HepG2 (cell line): ENCODE data around the gene PPFIA3. TPM values are rescaled to one million over a fixed set of nuclear protein-coding genes. Genes with fewer than 3 reads are reported as not detected.

ENCODE experiments used
- ATAC-seq: fragments of 200-7000 bp; cut with Tn5 transposase; 3 replicates; pipeline ENCODE4 v1.9.1; 2020; ENCODE audit warnings: mild to moderate bottlenecking, moderate library complexity
- BruUV-seq: library from RNA; stranded (reverse); fragments of 400-500 nt; replicated peaks from 2 replicates; lab custom pipeline; 2021; lab: Mats Ljungman, UMichigan
- CTCF ChIA-PET: fragments of 300-600 bp; formaldehyde crosslinking; extraction: SDS; loops from one replicate; lab custom pipeline; 2021; ENCODE audit warnings: low total read pairs, inconsistent platforms, low intra/inter-chr PET ratio; lab: Yijun Ruan, JAX
- POLR2A ChIA-PET: fragments of 350-600 bp; sonication (Branson Sonifier 250); formaldehyde crosslinking; loops from one replicate; lab custom pipeline; 2020; ENCODE audit warnings: antibody characterized with exemption, inconsistent platforms; lab: Yijun Ruan, JAX
- DNase-seq: peaks from one replicate; pipeline ENCODE4 v3.0.0-alpha.2; 2015; ENCODE audit warnings: low spot score
- FAIRE-seq: peaks from 3 replicates; lab custom pipeline; 2011; peaks lifted over from hg19 to GRCh38; lab: Jason Lieb, UNC
- H2AFZ ChIP-seq: one replicate; pipeline ENCODE4 v1.6.1; 2011; ENCODE audit warnings: low read length, inconsistent platforms
- H3K27ac ChIP-seq: fragments of 300-600 bp; 3 replicates; pipeline ENCODE4 v1.8.0; 2011; ENCODE audit warnings: mixed run types, mild to moderate bottlenecking, mixed read lengths, low read length, inconsistent platforms; ENCODE audit not compliant: insufficient read depth; ENCODE audit errors: extremely low read length
- H3K27me3 ChIP-seq, 2 experiments: fragments of 200-600 bp in 1 of 2; 2 replicates in 1 of 2; 3 replicates in 1 of 2; pipeline versions ENCODE4 v1.6.0 to v1.8.0; 2011; ENCODE audit warnings: low read length in 2 of 2, mild to moderate bottlenecking in 2 of 2, moderate library complexity in 2 of 2, inconsistent platforms in 1 of 2; ENCODE audit not compliant: insufficient read depth in 2 of 2, control insufficient read depth in 1 of 2
- H3K36me3 ChIP-seq, 2 experiments: fragments of 200-600 bp in 1 of 2; replicated peaks in 1 of 2; 2 replicates in 1 of 2; 3 replicates in 1 of 2; pipeline versions ENCODE4 v1.5.1 to v1.8.0; 2011; ENCODE audit warnings: low read length in 2 of 2, inconsistent platforms in 1 of 2; ENCODE audit not compliant: insufficient read depth in 2 of 2, control insufficient read depth in 1 of 2
- H3K4me1 ChIP-seq: 2 replicates; pipeline ENCODE4 v1.5.1; 2012; ENCODE audit warnings: low read length, inconsistent platforms; ENCODE audit not compliant: insufficient read depth
- H3K4me2 ChIP-seq: 2 replicates; pipeline ENCODE4 v1.6.0; 2011; ENCODE audit warnings: low read depth, low read length, inconsistent platforms
- H3K4me3 ChIP-seq, 3 experiments: fragments of 200-600 bp in 1 of 3; sonication (generic), shearing (Covaris generic) in 1 of 3; replicated peaks in 1 of 3; 2 replicates each; pipeline ENCODE4 v1.5.1; 2011 to 2016; ENCODE audit warnings: low read length in 3 of 3, inconsistent platforms in 2 of 3, low read depth in 2 of 3, mild to moderate bottlenecking in 2 of 3, control low read depth in 1 of 3, mixed read lengths in 1 of 3; ENCODE audit not compliant: insufficient read depth in 1 of 3
- H3K79me2 ChIP-seq: one replicate; pipeline ENCODE4 v1.6.1; 2011; ENCODE audit warnings: low read length, inconsistent platforms; ENCODE audit not compliant: insufficient read depth
- H3K9ac ChIP-seq: 2 replicates; pipeline ENCODE4 v1.6.0; 2011; ENCODE audit warnings: mild to moderate bottlenecking, low read depth, low read length, inconsistent platforms; ENCODE audit not compliant: insufficient read depth
- H3K9me3 ChIP-seq: 2 replicates; pipeline ENCODE4 v1.5.1; 2012; ENCODE audit warnings: mild to moderate bottlenecking, low read length
- H4K20me1 ChIP-seq: 2 replicates; pipeline ENCODE4 v1.6.0; 2011; ENCODE audit warnings: inconsistent platforms, mild to moderate bottlenecking, low read length, moderate library complexity; ENCODE audit not compliant: insufficient read depth
- CREB1 ChIP-seq, 2 experiments: fragments of 450-650 bp in 1 of 2; IDR thresholded peaks; 2 replicates each; pipeline ENCODE4 v1.6.1; 2016 to 2017; ENCODE audit warnings: control low read depth in 1 of 2, mild to moderate bottlenecking in 1 of 2, missing compliant biosample characterization in 1 of 2, missing genetic modification characterization in 1 of 2
- MIXL1 ChIP-seq: IDR thresholded peaks from 2 replicates; pipeline ENCODE4 v1.6.1; 2016
- WGBS: methylation state at CpG from one replicate; pipeline ENCODE4 v1.1.6; 2017; ENCODE audit warnings: low lambda C conversion rate; 5-methylcytosine and 5-hydroxymethylcytosine counted together
- in situ Hi-C: cut with HindIII; loops from 2 replicates; pipeline ENCODE4 v1.10.0; 2017; ENCODE audit warnings: low pct_unique_long_range_greater_than_20kb; ENCODE audit not compliant: extremely low pct_ligation_motif_present
- intact Hi-C: fragments of 100-400 bp; cut with micrococcal nuclease; formaldehyde crosslinking; loops from one replicate; pipeline ENCODE4 v1.10.0; 2022; ENCODE audit not compliant: unreplicated experiment
- polyA plus RNA-seq, 8 experiments: library from polyadenylated mRNA; depleted of rRNA in 3 of 8; stranded (reverse) in 7 of 8; unstranded in 1 of 8; fragments of >200 nt; fragmentation: Illumina TruSeq in 4 of 8; extraction: Trizol in 4 of 8; gene quantifications; 2 replicates each; pipeline versions ENCODE4 v1.2.1 to v1.2.3, GENCODE V29; 2011 to 2016; ENCODE audit warnings: low read depth in 4 of 8, missing spikeins in 1 of 8, mixed read lengths in 1 of 8; ENCODE audit not compliant: insufficient read depth in 1 of 8
- total RNA-seq, 5 experiments: library from RNA; depleted of rRNA; stranded (reverse); fragments of >200 nt; fragmentation: Illumina TruSeq; extraction: Trizol; gene quantifications; 2 replicates each; pipeline ENCODE4 v1.2.3, GENCODE V29; 2016; ENCODE audit warnings: low read depth in 1 of 5
- TF ChIP-seq, protein P1 (sequence below): IDR thresholded peaks from 2 replicates; pipeline ENCODE4 v1.6.1; 2012; ENCODE audit warnings: low read length, improper control_type of control experiment

PPFIA3 gene
- total and polyA plus RNA-seq, 2 of the 13 experiments (the other 11 are each of a cell fraction or from before 2014, with no cell fraction given) = 6.7 to 8.6 TPM

DNA sequence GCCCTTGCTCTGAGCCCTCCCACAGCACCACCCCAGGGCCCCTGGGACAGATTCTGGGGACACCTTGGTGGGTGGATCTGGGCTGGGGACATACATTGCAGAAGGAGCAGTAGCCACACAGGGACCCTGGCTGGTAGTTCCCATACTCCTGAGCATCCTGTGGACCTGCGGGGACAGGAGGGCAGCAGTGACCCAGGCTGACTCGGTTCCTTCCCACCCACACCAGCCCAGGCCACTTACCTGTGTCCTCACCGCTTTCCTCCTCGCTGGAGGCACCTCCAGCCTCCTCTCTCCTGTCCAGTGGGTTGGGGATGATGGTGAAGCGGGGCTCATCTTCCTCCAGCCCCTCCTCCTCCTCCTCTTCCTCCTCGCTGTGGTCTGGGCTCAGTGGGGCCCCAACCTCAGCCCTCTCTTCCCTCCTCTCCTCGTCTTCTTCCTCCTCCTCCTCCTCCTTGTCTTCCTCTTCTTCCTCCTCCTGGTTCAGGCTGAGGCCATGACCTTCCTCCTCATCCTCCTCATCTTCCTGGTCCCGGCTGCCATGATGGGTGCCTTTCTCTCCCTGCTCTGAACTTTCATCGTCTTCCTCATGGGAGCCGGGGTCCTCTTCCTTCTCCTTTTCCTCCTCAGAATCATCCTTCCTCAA lies 33.9 kb downstream of the PPFIA3 start (continued):
- TF ChIP-seq, protein P1, sequence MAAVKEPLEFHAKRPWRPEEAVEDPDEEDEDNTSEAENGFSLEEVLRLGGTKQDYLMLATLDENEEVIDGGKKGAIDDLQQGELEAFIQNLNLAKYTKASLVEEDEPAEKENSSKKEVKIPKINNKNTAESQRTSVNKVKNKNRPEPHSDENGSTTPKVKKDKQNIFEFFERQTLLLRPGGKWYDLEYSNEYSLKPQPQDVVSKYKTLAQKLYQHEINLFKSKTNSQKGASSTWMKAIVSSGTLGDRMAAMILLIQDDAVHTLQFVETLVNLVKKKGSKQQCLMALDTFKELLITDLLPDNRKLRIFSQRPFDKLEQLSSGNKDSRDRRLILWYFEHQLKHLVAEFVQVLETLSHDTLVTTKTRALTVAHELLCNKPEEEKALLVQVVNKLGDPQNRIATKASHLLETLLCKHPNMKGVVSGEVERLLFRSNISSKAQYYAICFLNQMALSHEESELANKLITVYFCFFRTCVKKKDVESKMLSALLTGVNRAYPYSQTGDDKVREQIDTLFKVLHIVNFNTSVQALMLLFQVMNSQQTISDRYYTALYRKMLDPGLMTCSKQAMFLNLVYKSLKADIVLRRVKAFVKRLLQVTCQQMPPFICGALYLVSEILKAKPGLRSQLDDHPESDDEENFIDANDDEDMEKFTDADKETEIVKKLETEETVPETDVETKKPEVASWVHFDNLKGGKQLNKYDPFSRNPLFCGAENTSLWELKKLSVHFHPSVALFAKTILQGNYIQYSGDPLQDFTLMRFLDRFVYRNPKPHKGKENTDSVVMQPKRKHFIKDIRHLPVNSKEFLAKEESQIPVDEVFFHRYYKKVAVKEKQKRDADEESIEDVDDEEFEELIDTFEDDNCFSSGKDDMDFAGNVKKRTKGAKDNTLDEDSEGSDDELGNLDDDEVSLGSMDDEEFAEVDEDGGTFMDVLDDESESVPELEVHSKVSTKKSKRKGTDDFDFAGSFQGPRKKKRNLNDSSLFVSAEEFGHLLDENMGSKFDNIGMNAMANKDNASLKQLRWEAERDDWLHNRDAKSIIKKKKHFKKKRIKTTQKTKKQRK = no peak
- TF ChIP-seq, all 625 proteins: peak for 0

DNA sequence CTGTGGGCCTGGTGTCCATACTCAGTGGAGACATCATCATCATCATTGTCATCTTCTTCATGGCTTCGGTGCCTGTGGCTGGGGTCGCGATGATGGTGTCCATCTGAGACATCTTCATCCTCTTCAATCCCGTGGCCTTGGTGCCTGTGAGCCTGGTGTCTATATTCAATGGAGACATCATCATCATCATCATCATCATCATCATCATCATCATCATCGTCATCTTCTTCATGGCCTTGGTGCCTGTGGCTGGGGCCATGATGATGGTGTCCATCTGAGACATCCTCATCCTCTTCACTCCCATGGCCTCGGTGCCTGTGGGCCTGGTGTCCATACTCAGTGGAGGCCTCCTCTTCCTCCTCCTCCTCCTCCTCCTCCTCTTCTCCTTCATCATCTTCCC lies 34.9 kb downstream of the PPFIA3 start:
- ATAC-seq (no peak), FAIRE-seq (no peak), DNase-seq (no peak)
- in situ Hi-C loops = loop anchor here (5.0 kb wide), 1 partner anchor 37 kb away; the partner anchor contains the start of genes C19orf73 and PPFIA3
- Histone ChIP-seq H3K36me3 (no peaks in the 10 kb centered on the region), H3K4me3 (peak overlapping the region in 1 of 3 experiments; percentile 64; a peak in 1 of 6 replicates), H3K9me3 (no peaks in the 10 kb centered on the region), H3K79me2 (no peaks in the 10 kb centered on the region), H3K9ac (no peak overlapping the region), H2AFZ (no peak overlapping the region), H3K27me3 (no peaks in the 10 kb centered on the region; a peak in 2 of 5 replicates), H3K4me1 (peaks cover 59% of the 10 kb centered on the region), H3K27ac (no peak overlapping the region), H4K20me1 (no peaks in the 10 kb centered on the region), H3K4me2 (peak overlapping the region; percentile 59)
- TF ChIP-seq MIXL1 (CRISPR knock-in tag) = no peak
- peak; percentile 90 for TF ChIP-seq CREB1 (IDR thresholded peaks at IDR 0.05)
- TF ChIP-seq CREB1 (CRISPR knock-in tag; IDR thresholded peaks at IDR 0.05) = no peak
- intact Hi-C loops = loop anchor here (10.0 kb wide), 1 partner anchor 51 kb away; no protein-coding TSS in a partner anchor
- BruUV-seq = no TSS peak
- ChIA-PET CTCF (no interaction called here), POLR2A (interaction anchor here (0.7 to 1.8 kb wide), 3 partner anchors 9 to 45 kb away, joined by 3 to 9 read pairs (median 6); partner anchors contain the start of gene LIN7B)
- WGBS = 89% methylated on average over 6 of the region's 6 CpGs
